ENCODE data around the gene PRR35. TPM values are rescaled to one million over a fixed set of nuclear protein-coding genes. Genes with fewer than 3 reads are reported as not detected.

The PRR35 gene
- total and polyA plus RNA-seq, 2 of the 4 experiments (the other 2 are of a cell fraction) = not detected

- H3K79me1 ChIP-seq (ENCODE audit: low read depth in 1 of 2, low read length in 2 of 2) = peaks cover 8 to 67% of the 10 kb centered on the region in 2 experiments; a peak in 2 of 4 replicates
- no peak overlapping the region for H3K4me3 ChIP-seq (ENCODE audit: insufficient read depth, low read depth, low read length)
- dilution Hi-C loops (cut with HindIII; ENCODE audit: low sequenced_read_pairs, unreplicated experiment) (no loop called here), in situ Hi-C loops (cut with MboI; ENCODE audit: low sequenced_read_pairs) (no loop called here), intact Hi-C loops (cut with micrococcal nuclease) (loop anchor here (5.0 kb wide), 2 partner anchors 112 to 123 kb away; partner anchors contain the start of genes DECR2 and METTL26)
- DNase-seq (no peak), ATAC-seq (ENCODE audit: low read depth) (no peak)
- H3K9ac ChIP-seq (ENCODE audit: low read depth, low read length) = no peak overlapping the region
- 92% methylated on average over 5 of the region's 8 CpGs; no CpG with 5 or more reads in 1 of the 2 experiments for whole genome bisulfite sequencing, 2 experiments (ENCODE audit: extremely low coverage in 2 of 2, insufficient read length in 1 of 2)
- 0 out of 2 replicates have a peak overlapping the region, but pooled peaks have one; percentile 26 for H3K4me2 ChIP-seq (ENCODE audit: low read depth, low read length)
- no peak overlapping the region for H2BK120ac ChIP-seq (ENCODE audit: low read depth, low read length)
- no peak overlapping the region for H4K91ac ChIP-seq (ENCODE audit: insufficient read depth, low read depth, low read length)
- H3K9me3 ChIP-seq (ENCODE audit: control insufficient read depth, insufficient read depth, low read length) = no peaks in the 10 kb centered on the region
- ChIA-PET POLR2A (ENCODE audit: unreplicated experiment) (no interaction called here), CTCF (no interaction called here)
- no peak overlapping the region for H3K56ac ChIP-seq (ENCODE audit: extremely low read depth, insufficient read depth, low read length)
- H3K4me1 ChIP-seq (ENCODE audit: control insufficient read depth, insufficient read depth, low read length) = peaks cover 21% of the 10 kb centered on the region
- no peak overlapping the region for H2BK20ac ChIP-seq (ENCODE audit: low read depth, low read length)
- H3K4ac ChIP-seq (ENCODE audit: low read depth, low read length) = peak overlapping the region; percentile 13; the same call in 1 of the 2 replicates
- no peak overlapping the region for H3K14ac ChIP-seq (replicated peaks; ENCODE audit: low read depth, low read length)
- no peak overlapping the region for H3K18ac ChIP-seq (ENCODE audit: low read depth, low read length)
- H2AK5ac ChIP-seq (ENCODE audit: low read depth, low read length) = peak overlapping the region; percentile 21
- H2AK9ac ChIP-seq (replicated peaks; ENCODE audit: low read depth, low read length, poor library complexity) = peak overlapping the region; percentile 47
- H3K27ac ChIP-seq (ENCODE audit: insufficient read depth, low read length) = peak overlapping the region; percentile 0
- H2AFZ ChIP-seq (replicated peaks; ENCODE audit: low read length, poor library complexity) = no peak overlapping the region
- TF ChIP-seq ELK1 (IDR thresholded peaks at IDR 0.05; ENCODE audit: borderline replicate concordance, low read depth, low read length) = no peak
- no peak for TF ChIP-seq CHD1 (IDR thresholded peaks at IDR 0.05; ENCODE audit: low read depth, low read length)
- TF ChIP-seq CTCF (conservative IDR thresholded peaks at IDR 0.05; ENCODE audit: low read depth, low read length) = no peak
- TF ChIP-seq BHLHE40 (IDR thresholded peaks at IDR 0.05; ENCODE audit: low read depth, low read length) = no peak
- TF ChIP-seq RAD21 (IDR thresholded peaks at IDR 0.05; ENCODE audit: low read length) = no peak
- no peak for TF ChIP-seq RCOR1 (IDR thresholded peaks at IDR 0.05; ENCODE audit: insufficient replicate concordance, low read length)
- no peak for TF ChIP-seq USF2 (IDR thresholded peaks at IDR 0.05; ENCODE audit: low read depth, low read length)
- TF ChIP-seq POLR2A (IDR thresholded peaks at IDR 0.05; ENCODE audit: low read depth, low read length) = no peak
- TF ChIP-seq FOS (IDR thresholded peaks at IDR 0.05; ENCODE audit: low read depth, low read length) = no peak
- no peak for TF ChIP-seq NFE2L2 (IDR thresholded peaks at IDR 0.05; ENCODE audit: low read depth, low read length)
- no peak for TF ChIP-seq RFX5 (IDR thresholded peaks at IDR 0.05; ENCODE audit: low read depth, low read length)
- no peak for TF ChIP-seq MAFK (IDR thresholded peaks at IDR 0.05; ENCODE audit: low read depth, low read length)
- TF ChIP-seq SMC3 (IDR thresholded peaks at IDR 0.05; ENCODE audit: low read depth, low read length) = no peak
- no peak for TF ChIP-seq MXI1 (IDR thresholded peaks at IDR 0.05; ENCODE audit: borderline replicate concordance, low read depth, low read length)
- no TSS peak for BruUV-seq (replicated peaks)
- no peak overlapping the region for H2BK15ac ChIP-seq (ENCODE audit: low read depth, low read length)
- H3K9me1 ChIP-seq (ENCODE audit: insufficient read depth, low read length) = peaks cover 6% of the 10 kb centered on the region; the same call in 1 of the 2 replicates
- H4K8ac ChIP-seq (ENCODE audit: low read depth in 2 of 2, low read length in 2 of 2) = no peak overlapping the region
- H3K23ac ChIP-seq (ENCODE audit: low read depth, low read length) = no peak overlapping the region
- H3K36me3 ChIP-seq (ENCODE audit: control insufficient read depth, insufficient read depth, low read length) = peaks cover 18% of the 10 kb centered on the region
- H2BK5ac ChIP-seq (ENCODE audit: low read depth, low read length, poor library complexity, severe bottlenecking) = peak overlapping the region; percentile 17
- H3K27me3 ChIP-seq (ENCODE audit: control insufficient read depth, insufficient read depth, low read length) = no peaks in the 10 kb centered on the region
- H4K5ac ChIP-seq (ENCODE audit: low read depth, low read length) = no peak overlapping the region
- H4K20me1 ChIP-seq (ENCODE audit: insufficient read depth, low read length) = peaks cover 55% of the 10 kb centered on the region
Observed at GRCh38 chr16:525123-525519, 35.1 kb upstream of the PRR35 start.
